Ectodermal cell (in vitro differentiated cells): Measurements from ENCODE around the gene TMPRSS5. TPM values are rescaled to one million over a fixed set of nuclear protein-coding genes. Genes with fewer than 3 reads are reported as not detected.

Source experiments
- H3K27ac ChIP-seq: 2 replicates; pipeline ENCODE4 v1.7.0; 2013; ENCODE audit warnings: mild to moderate bottlenecking, low read depth, low read length; ENCODE audit not compliant: insufficient read depth, poor library complexity, severe bottlenecking
- H3K27me3 ChIP-seq: 2 replicates; pipeline ENCODE4 v1.7.0; 2013; ENCODE audit warnings: mild to moderate bottlenecking, low read length; ENCODE audit not compliant: insufficient read depth, control insufficient read depth, poor library complexity, severe bottlenecking
- H3K36me3 ChIP-seq: one replicate; pipeline ENCODE4 v1.7.0; 2013; ENCODE audit warnings: low read length; ENCODE audit not compliant: control insufficient read depth, insufficient read depth
- H3K4me1 ChIP-seq: one replicate; pipeline ENCODE4 v1.7.0; 2013; ENCODE audit warnings: low read length; ENCODE audit not compliant: control insufficient read depth, insufficient read depth
- H3K4me3 ChIP-seq: 2 replicates; pipeline ENCODE4 v1.7.0; 2013; ENCODE audit warnings: low read depth, low read length, control low read depth; ENCODE audit not compliant: insufficient read depth
- H3K9me3 ChIP-seq: 2 replicates; pipeline ENCODE4 v1.7.0; 2013; ENCODE audit warnings: mild to moderate bottlenecking, low read length, moderate library complexity; ENCODE audit not compliant: control insufficient read depth
- WGBS, 2 experiments: methylation state at CpG; one replicate each; pipeline ENCODE4 v1.1.7; 2013; ENCODE audit warnings: missing lambda C conversion rate in 2 of 2; 5-methylcytosine and 5-hydroxymethylcytosine counted together
- polyA plus RNA-seq, 4 experiments: library from polyadenylated mRNA; stranded (reverse); fragments of 50-300 nt; gene quantifications; one replicate each; pipeline ENCODE4 v1.2.3, GENCODE V29; 2013

Gene TMPRSS5
- 0.57 TPM for polyA plus RNA-seq (2013, experiment 1 of 4)
- polyA plus RNA-seq (2013, experiment 2 of 4) = 2.4 TPM
- polyA plus RNA-seq (2013, experiment 3 of 4) = 1.4 TPM
- 1.6 TPM for polyA plus RNA-seq (2013, experiment 4 of 4)

DNA sequence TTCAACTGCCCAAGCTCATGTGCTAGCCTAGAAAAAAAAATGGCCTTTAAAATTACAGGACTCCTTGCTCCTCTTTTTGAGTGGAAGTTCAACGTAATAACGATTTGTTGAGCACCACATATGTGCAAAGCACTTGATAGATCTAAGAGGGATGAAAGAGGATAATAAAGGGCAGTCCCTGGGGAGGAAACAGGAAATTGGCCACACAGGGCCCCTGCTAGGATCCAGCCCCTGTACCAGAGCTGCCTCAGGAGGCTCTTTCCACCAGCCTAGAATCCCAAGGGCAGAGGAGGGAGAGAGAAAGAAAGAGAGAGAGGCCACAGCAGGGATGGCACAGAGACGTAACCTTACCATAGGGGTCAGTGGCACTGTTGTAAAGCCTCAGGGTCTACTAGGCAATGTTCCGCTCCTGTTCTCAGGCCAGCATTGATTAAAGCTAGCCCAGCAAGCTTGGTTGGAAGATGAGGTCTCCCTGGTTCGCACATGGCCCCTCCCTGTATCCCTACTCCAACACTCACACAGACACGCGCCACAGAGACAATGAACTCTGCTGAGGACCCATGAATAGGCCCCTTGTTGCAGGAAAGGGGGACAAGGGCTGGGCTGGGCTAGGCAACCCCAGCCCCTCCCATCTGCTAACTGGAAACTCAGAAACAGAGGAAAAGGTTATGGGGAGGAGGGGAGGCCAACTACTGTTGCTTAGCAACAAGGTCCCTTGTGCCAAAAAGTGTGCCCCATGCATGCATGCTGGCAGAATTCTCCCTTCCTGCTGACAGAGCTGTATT is at the start of gene TMPRSS5:
Gene TMPRSS5, minus strand, starts transcription at position 438 of the 785 bp plus-strand sequence. Its CDS starts 84 bp downstream, at position 354.
- peak within 1 kb of the TSS; percentile 47 for H3K27ac ChIP-seq

DNA sequence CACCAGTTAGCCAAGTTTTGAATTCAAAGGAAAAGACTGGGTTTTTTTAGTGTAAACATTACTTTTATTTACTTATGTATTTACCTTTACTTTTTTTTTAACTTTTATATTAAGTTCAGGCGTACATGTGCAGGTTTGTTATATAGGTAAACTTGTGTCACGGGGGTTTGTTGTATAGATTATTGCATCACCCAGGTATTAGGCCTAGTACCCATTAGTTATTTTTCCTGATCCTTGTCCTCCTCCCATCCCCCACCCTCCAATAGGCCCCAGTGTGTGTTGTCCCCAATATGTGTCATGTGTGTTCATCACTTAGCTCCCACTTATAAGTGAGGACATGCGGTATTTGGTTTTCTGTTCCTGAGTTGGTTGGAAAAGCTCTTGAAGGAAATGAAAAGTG is 46.8 kb upstream of the TMPRSS5 start:
- WGBS, 2 experiments = 89 to 100% methylated on average over 1 to 2 of the region's 3 CpGs
- H3K27ac ChIP-seq = no peak overlapping the region
- H3K9me3 ChIP-seq = no peaks in the 10 kb centered on the region
- H3K36me3 ChIP-seq = peaks cover 18% of the 10 kb centered on the region
- no peaks in the 10 kb centered on the region for H3K27me3 ChIP-seq
- H3K4me3 ChIP-seq = no peak overlapping the region
- H3K4me1 ChIP-seq = no peaks in the 10 kb centered on the region

More for the DNA sequence above, at the start of gene TMPRSS5:
- H3K4me3 ChIP-seq = no peak within 1 kb of the TSS
- H3K9me3 ChIP-seq = no peaks in the 10 kb centered on the region
- whole genome bisulfite sequencing, 2 experiments = 77 to 79% methylated on average over 7 of the region's 7 CpGs
- H3K27me3 ChIP-seq = no peaks in the 10 kb centered on the region
- peaks cover 13% of the 10 kb centered on the region for H3K4me1 ChIP-seq
- H3K36me3 ChIP-seq = no peaks in the 10 kb centered on the region

DNA sequence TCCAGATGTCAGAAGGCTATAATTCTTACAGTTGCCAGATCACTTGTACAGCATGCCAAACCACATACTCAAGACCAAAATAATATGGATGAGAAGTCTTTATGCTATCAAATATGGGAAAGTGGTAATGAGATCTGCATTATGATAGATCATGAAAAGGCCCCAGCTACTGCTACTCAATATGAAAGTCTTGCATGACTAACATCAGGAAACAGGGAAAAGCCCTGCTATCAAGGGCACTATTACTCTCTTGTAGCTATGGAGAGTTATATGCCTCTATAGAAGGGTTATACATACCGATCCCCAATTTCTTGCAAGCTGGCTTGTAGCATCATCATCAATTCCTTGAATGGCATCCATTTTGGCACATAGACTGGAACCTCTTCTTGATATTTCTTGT is 30.2 kb upstream of the TMPRSS5 start:
- H3K36me3 ChIP-seq = peaks cover 18% of the 10 kb centered on the region
- no peaks in the 10 kb centered on the region for H3K27me3 ChIP-seq
- no peak overlapping the region for H3K4me3 ChIP-seq
- H3K4me1 ChIP-seq = no peaks in the 10 kb centered on the region
- no peaks in the 10 kb centered on the region for H3K9me3 ChIP-seq
- WGBS, 2 experiments = 86 to 95% methylated on average over 1 of the region's 1 CpG
- no peak overlapping the region for H3K27ac ChIP-seq

- no peak overlapping the region for H3K4me3 ChIP-seq
- no peak overlapping the region for H3K27ac ChIP-seq
- H3K9me3 ChIP-seq = no peaks in the 10 kb centered on the region
- H3K4me1 ChIP-seq = no peaks in the 10 kb centered on the region
- H3K27me3 ChIP-seq = no peaks in the 10 kb centered on the region
- WGBS, 2 experiments = 92 to 97% methylated on average over 5 of the region's 5 CpGs
- peaks cover 18% of the 10 kb centered on the region for H3K36me3 ChIP-seq
These were observed 26.0 kb upstream of the TMPRSS5 start for GRCh38 chr11:113732092-113732491.

DNA sequence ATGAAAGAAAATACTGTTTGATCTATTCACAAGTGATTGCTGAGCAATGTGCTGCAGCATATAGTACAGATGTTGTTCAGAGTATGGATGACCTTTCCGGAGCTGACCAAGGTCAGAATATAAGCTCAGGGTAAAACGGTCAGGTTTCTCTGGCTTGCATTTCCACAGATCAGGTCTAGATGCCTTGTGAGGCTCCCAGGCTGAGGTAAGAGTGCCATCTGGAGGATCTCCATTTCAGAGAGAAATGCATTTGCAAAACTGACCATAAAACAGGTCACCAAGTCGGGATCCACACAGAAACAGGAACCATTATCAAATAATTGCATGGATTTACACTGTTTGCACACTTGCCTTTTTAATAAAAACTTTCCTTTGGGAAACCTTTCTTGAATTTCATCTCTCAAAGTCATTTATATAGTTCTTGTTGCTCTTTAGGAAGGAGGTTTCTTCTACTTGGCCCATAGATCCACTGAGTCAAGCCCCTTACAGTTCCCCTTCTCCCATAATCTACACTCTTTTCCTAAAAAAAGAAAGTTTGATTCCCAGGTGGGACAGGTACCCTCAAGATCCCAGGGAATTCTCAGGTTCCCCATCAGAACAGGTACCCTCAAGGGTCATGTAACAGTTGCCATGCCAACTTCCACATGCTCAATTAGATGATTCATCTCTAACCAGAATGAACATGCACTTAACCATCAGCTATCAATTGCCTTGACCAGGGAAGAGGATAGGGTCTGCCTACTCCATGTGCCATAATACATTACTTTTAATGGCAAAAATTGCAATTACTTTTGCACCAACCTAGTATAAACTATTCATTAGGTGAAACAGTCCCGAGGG is 25.0 kb upstream of the TMPRSS5 start:
- no peak overlapping the region for H3K4me3 ChIP-seq
- no peaks in the 10 kb centered on the region for H3K9me3 ChIP-seq
- H3K27ac ChIP-seq = no peak overlapping the region
- no peaks in the 10 kb centered on the region for H3K4me1 ChIP-seq
- H3K27me3 ChIP-seq = no peaks in the 10 kb centered on the region
- H3K36me3 ChIP-seq = peaks cover 13% of the 10 kb centered on the region
- WGBS, 2 experiments = 60 to 64% methylated on average over 4 of the region's 4 CpGs

DNA sequence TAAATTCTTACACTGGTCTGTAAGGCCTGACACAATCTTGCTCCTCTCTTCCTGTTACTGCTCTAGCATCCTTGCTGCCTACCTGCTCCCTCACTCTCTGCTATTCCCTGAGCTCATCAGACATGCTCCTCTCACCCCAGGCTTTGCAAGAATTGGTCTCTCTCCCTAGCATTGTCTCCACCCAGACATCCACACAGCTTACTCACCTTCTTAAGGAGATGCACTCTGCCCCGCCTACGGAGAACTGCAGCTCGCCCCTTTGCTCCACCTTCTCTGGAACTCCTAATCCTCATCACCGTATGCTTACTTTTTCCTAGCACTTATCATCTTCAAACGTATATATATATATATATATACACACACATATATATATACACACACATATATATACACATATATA is 23.3 kb upstream of the TMPRSS5 start:
- 69 to 70% methylated on average over 4 to 5 of the region's 5 CpGs for WGBS, 2 experiments
- Histone ChIP-seq H3K4me3 (no peak overlapping the region), H3K27me3 (no peaks in the 10 kb centered on the region), H3K4me1 (no peaks in the 10 kb centered on the region), H3K9me3 (no peaks in the 10 kb centered on the region), H3K27ac (no peak overlapping the region), H3K36me3 (peaks cover 12% of the 10 kb centered on the region)

DNA sequence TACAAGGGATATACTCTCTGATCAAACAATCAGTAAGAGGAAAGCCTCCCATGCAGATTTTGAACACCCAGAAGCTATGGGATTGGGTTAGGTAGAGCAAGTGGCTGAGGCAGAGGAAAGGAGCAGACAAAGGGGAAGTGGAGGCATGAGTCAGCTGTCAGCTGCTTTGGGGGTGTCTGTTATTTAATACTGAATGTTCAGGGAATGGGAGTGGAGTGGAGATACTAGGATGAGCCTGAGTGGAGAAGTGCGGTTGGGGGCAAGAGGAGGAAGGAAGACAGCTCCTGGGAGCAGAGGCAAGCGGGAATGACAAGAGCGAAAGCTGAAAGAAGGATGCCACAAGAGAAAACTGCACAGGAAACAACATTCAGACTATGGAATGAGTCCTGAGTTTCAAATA is 22.7 kb upstream of the TMPRSS5 start:
- H3K9me3 ChIP-seq = no peaks in the 10 kb centered on the region
- H3K27me3 ChIP-seq = no peaks in the 10 kb centered on the region
- no peaks in the 10 kb centered on the region for H3K4me1 ChIP-seq
- WGBS, 2 experiments = 92 to 95% methylated on average over 3 of the region's 3 CpGs
- no peak overlapping the region for H3K27ac ChIP-seq
- H3K36me3 ChIP-seq = peaks cover 5% of the 10 kb centered on the region
- H3K4me3 ChIP-seq = no peak overlapping the region

GRCh38 chr11:113725913-113726312 is 19.8 kb upstream of the TMPRSS5 start:
- WGBS, 2 experiments = 90 to 93% methylated on average over 3 of the region's 3 CpGs
- H3K27ac ChIP-seq = no peak overlapping the region
- no peaks in the 10 kb centered on the region for H3K27me3 ChIP-seq
- no peaks in the 10 kb centered on the region for H3K36me3 ChIP-seq
- H3K4me3 ChIP-seq = no peak overlapping the region
- H3K4me1 ChIP-seq = no peaks in the 10 kb centered on the region
- no peaks in the 10 kb centered on the region for H3K9me3 ChIP-seq

DNA sequence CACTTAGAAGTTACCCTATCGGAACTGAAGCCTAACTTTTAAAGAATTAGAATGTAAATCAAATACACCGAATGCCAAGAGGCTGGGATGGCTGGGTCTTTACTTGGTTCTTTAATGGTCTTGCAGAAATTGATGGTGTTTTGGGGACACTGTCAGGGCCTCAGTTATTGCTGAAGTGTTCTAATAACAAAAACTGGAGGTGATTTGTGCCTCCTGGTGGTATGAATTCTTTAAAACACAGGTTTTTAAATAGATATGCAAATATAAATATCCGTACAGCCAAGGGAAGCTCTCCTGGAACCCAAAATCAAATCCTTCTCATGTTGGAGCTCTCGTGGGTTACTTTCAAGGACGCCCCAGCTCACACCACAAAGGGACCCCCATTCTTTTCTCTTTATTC is 19.3 kb upstream of the TMPRSS5 start:
- H3K4me3 ChIP-seq = no peak overlapping the region
- WGBS, 2 experiments = 94 to 97% methylated on average over 3 to 5 of the region's 5 CpGs
- no peak overlapping the region for H3K27ac ChIP-seq
- no peaks in the 10 kb centered on the region for H3K27me3 ChIP-seq
- H3K4me1 ChIP-seq = no peaks in the 10 kb centered on the region
- no peaks in the 10 kb centered on the region for H3K36me3 ChIP-seq
- H3K9me3 ChIP-seq = no peaks in the 10 kb centered on the region

DNA sequence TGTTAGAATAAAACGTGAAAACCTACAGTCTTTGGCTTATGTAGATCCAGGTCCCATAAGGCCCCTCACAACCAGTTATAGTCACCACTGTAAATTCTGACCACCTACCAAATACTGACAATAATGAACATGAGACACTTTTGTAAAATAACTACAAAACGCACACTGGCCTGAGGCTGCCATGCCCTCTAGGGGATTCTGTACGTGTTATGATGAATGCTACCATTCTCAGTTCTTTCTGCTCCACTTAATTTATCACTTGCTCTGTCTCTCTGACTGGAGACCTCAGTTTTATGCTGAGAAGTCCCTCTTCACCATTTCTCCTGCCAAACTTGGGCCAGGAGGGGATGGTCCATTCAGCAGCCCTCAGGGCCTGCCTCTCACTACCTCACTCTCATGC is 18.7 kb upstream of the TMPRSS5 start:
- H3K27me3 ChIP-seq = no peaks in the 10 kb centered on the region
- H3K9me3 ChIP-seq = no peaks in the 10 kb centered on the region
- no peak overlapping the region for H3K27ac ChIP-seq
- H3K4me1 ChIP-seq = no peaks in the 10 kb centered on the region
- 88 to 91% methylated on average over 3 of the region's 3 CpGs for WGBS, 2 experiments
- no peak overlapping the region for H3K4me3 ChIP-seq
- no peaks in the 10 kb centered on the region for H3K36me3 ChIP-seq
